Nephron progenitor cell (in vitro differentiated cells): ENCODE measurements around the gene PAF1.

ENCODE experiments used
- DNase-seq: peaks from one replicate; pipeline ENCODE4 v3.0.0; 2021
- H3K27ac Mint-ChIP-seq: 2 replicates; pipeline ENCODE4 v1.8.0; 2021; ENCODE audit warnings: mild to moderate bottlenecking, moderate library complexity, mixed read lengths
- H3K27me3 Mint-ChIP-seq: 2 replicates; pipeline ENCODE4 v1.8.0; 2021; ENCODE audit warnings: mild to moderate bottlenecking, low read depth, mixed read lengths; ENCODE audit not compliant: poor library complexity
- H3K36me3 Mint-ChIP-seq: 2 replicates; pipeline ENCODE4 v1.8.0; 2021; ENCODE audit warnings: low read depth, mixed read lengths
- H3K4me1 Mint-ChIP-seq: 2 replicates; pipeline ENCODE4 v1.8.0; 2021; ENCODE audit warnings: mixed read lengths
- H3K4me3 Mint-ChIP-seq: 2 replicates; pipeline ENCODE4 v1.8.0; 2021; ENCODE audit warnings: mild to moderate bottlenecking, moderate library complexity, mixed read lengths
- H3K9me3 Mint-ChIP-seq: 2 replicates; pipeline ENCODE4 v1.8.0; 2021; ENCODE audit warnings: mild to moderate bottlenecking, moderate library complexity, mixed read lengths
- TF ChIP-seq, protein P1 (sequence below): fragments of 200-600 bp; sonication (generic); IDR thresholded peaks from 2 replicates; pipeline ENCODE4 v1.5.0; 2021; ENCODE audit warnings: antibody characterized with exemption

PAF1 gene

DNA sequence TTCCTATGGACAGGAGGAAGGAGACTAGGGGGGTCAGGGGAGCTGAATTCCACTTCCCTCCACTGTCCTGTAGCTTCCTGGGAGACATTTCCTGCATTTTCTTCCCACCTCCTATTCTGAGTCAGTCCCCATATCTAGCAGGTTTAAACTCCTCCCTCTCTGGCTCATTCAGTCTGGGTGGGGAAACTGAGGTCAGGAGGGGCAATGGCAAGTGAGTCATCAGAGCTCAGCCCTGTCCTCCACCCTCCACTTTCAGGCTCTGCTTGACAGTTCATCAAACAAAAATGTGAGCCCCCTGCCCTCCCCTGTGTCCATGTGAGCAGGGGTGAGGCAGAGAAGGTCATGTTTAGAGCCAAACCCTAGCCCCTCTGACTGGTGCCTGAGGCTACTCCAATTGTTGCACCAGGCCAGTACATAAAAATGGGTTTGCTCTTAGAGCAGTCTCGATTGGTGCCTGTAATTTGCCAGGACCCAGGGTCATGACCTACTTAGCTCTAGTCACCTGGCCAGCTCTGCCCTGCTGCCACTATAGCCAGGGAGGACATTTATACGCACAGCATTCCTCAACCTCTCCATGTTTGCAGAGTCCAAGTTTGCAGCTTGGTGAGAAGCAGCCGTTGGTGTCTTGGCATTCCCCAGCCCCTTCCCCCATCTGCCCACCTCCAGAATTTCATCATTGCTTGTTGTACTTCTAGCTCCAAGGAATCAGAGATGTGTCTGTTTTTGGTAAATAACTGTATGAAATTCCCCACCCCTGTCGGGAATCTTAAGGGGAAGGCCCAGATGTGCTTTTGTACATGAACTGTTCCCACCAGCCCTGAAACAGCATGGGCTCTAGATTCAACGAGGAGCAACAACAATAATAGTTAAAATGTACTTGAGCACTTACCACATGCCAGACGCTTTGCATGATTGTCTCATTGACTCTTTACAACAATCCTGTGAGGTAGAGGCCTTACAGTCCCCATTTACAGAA lies 27.9 kb downstream of the PAF1 start:
- Mint-ChIP-seq H3K27me3 (no peaks in the 10 kb centered on the region), H3K27ac (no peak overlapping the region)
- TF ChIP-seq, protein P1, sequence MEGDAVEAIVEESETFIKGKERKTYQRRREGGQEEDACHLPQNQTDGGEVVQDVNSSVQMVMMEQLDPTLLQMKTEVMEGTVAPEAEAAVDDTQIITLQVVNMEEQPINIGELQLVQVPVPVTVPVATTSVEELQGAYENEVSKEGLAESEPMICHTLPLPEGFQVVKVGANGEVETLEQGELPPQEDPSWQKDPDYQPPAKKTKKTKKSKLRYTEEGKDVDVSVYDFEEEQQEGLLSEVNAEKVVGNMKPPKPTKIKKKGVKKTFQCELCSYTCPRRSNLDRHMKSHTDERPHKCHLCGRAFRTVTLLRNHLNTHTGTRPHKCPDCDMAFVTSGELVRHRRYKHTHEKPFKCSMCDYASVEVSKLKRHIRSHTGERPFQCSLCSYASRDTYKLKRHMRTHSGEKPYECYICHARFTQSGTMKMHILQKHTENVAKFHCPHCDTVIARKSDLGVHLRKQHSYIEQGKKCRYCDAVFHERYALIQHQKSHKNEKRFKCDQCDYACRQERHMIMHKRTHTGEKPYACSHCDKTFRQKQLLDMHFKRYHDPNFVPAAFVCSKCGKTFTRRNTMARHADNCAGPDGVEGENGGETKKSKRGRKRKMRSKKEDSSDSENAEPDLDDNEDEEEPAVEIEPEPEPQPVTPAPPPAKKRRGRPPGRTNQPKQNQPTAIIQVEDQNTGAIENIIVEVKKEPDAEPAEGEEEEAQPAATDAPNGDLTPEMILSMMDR, result no peak

DNA sequence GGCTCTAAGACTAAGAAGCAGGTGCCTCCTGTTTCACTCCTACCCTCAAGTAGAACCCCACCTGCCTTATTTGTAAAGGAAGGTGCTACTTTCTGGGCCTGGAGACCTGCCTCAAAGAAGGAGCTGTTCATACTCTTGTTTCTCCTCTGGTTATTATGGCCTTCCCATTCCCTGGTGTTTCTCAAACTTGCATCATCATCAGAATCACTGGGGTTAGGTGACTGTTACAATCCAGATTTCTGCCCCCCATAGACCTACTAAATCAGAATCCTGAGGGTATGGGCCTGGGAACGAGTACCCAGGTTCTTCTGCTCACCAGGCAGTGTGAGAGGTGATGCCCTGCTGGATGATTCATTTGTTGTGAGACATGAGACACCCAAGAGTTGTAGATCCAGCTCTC lies 30.3 kb downstream of the PAF1 start:
- peaks cover 71% of the 10 kb centered on the region for H3K36me3 Mint-ChIP-seq
- no peaks in the 10 kb centered on the region for H3K27me3 Mint-ChIP-seq
- no peaks in the 10 kb centered on the region for H3K4me1 Mint-ChIP-seq
- no peak overlapping the region for H3K27ac Mint-ChIP-seq
- H3K9me3 Mint-ChIP-seq, result no peaks in the 10 kb centered on the region
- TF ChIP-seq, protein P1, result no peak
- DNase-seq, result no peak
- no peak overlapping the region for H3K4me3 Mint-ChIP-seq

More for the DNA sequence above, 27.9 kb downstream of the PAF1 start:
- no peak for DNase-seq
- Mint-ChIP-seq H3K9me3 (no peaks in the 10 kb centered on the region), H3K4me3 (no peak overlapping the region), H3K36me3 (peaks cover 55% of the 10 kb centered on the region), H3K4me1 (no peaks in the 10 kb centered on the region)

DNA sequence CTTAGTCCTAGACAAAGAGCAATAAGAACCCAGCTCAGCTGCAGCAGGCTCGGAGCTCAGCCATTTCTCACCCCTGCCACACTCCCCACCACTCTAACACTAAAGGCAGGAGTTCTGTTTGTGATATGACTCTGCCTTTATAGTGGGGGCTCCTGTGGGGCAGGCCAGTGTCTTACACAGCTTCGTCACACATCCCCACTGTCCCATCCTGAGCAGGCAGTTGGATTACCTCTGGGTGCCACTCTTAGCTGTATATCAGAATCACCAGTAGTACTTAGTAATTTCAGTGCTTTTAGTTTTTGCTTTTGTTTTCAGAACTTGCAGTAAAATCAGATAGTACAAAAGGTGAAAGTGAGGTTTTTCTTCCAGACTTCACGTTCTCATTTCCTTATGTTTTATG lies 31.9 kb downstream of the PAF1 start:
- no peaks in the 10 kb centered on the region for H3K4me1 Mint-ChIP-seq
- no peak for DNase-seq
- H3K27me3 Mint-ChIP-seq, result no peaks in the 10 kb centered on the region
- no peak overlapping the region for H3K27ac Mint-ChIP-seq
- H3K4me3 Mint-ChIP-seq, result no peak overlapping the region
- TF ChIP-seq, protein P1, result no peak
- no peaks in the 10 kb centered on the region for H3K9me3 Mint-ChIP-seq
- H3K36me3 Mint-ChIP-seq, result peaks cover 74% of the 10 kb centered on the region

DNA sequence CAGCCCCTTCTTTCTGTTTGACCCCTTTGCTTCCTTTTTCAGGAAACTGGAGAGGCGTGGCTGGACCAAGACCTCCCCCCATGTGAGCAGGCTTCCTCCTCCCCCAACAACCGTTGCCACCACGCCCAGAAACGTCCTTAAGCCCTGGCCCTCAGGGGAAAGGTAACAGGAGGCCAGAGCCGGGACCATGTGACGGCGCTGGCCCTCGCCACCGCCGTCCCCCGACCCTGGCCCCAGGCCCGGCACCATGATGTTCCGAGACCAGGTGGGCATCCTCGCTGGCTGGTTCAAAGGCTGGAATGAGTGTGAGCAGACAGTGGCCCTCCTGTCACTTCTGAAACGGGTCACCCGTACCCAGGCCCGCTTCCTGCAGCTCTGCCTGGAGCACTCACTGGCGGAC lies 34.3 kb downstream of the PAF1 start:
- Mint-ChIP-seq H3K36me3 (peaks cover 67% of the 10 kb centered on the region), H3K9me3 (no peaks in the 10 kb centered on the region), H3K27me3 (peaks cover 3% of the 10 kb centered on the region), H3K27ac (no peak overlapping the region), H3K4me1 (no peaks in the 10 kb centered on the region), H3K4me3 (no peak overlapping the region)
- no peak for DNase-seq
- TF ChIP-seq, protein P1, result no peak

DNA sequence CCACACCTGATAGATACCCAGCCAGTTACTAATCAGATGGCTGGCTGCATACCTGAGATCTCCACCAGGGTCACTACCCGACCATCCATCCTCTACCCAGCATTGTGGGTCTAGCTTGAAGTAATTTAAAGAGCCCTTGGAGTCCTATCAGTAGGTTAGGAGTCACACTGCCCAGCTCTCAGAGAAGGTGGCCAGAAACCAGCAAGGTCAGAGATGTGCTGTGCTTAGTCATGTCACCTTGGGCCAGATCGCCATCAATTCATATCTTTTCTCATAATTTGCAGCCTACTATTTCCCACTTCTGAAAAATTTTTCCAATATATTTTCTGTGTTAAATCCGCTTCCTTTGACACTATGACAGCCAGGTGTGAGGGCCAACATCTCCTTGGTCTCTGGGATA lies 34.8 kb downstream of the PAF1 start:
- H3K27me3 Mint-ChIP-seq, result peaks cover 3% of the 10 kb centered on the region
- no peaks in the 10 kb centered on the region for H3K9me3 Mint-ChIP-seq
- DNase-seq, result no peak
- H3K4me3 Mint-ChIP-seq, result no peak overlapping the region
- H3K36me3 Mint-ChIP-seq, result peaks cover 68% of the 10 kb centered on the region
- TF ChIP-seq, protein P1, result no peak
- peak overlapping the region; percentile 83 for H3K27ac Mint-ChIP-seq
- H3K4me1 Mint-ChIP-seq, result no peaks in the 10 kb centered on the region

DNA sequence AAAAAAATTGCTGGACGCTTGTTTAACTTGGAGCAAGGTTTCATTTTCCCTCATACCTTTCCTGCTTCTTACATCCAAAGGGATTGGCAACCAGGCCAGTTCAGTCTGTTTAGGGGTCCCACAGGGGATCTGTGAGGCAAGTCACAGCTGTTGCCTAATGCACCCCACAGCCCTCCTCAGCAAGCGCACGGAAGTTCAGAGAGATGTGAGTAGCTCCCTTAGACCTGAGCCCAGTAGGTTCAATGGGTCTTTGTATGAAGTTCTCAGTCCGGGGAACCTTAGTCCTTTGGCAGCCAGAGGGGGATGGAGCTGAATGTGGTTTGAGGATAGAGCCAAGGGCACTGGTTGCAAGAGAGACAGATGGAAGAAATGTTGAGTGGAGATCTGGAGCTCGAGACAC lies 35.7 kb downstream of the PAF1 start:
- no peak overlapping the region for H3K4me3 Mint-ChIP-seq
- TF ChIP-seq, protein P1, result no peak
- no peak for DNase-seq
- no peak overlapping the region for H3K27ac Mint-ChIP-seq
- H3K4me1 Mint-ChIP-seq, result no peaks in the 10 kb centered on the region
- H3K9me3 Mint-ChIP-seq, result no peaks in the 10 kb centered on the region
- H3K27me3 Mint-ChIP-seq, result peaks cover 3% of the 10 kb centered on the region
- peaks cover 60% of the 10 kb centered on the region for H3K36me3 Mint-ChIP-seq
